Left hindlimb (tissue), 1 donor: Measurements from ENCODE around the gene CDK19.

Experiments
- DNase-seq: peaks from one replicate; pipeline ENCODE4 v3.0.0-alpha.2; 2018

CDK19 gene

GRCh38 chr6:110654096-110654820 lies 161.0 kb downstream of the CDK19 start:
- DNase-seq = no peak

GRCh38 chr6:110653381-110653780 lies 161.9 kb downstream of the CDK19 start:
- no peak for DNase-seq

GRCh38 chr6:110652520-110652919 lies 162.7 kb downstream of the CDK19 start:
- DNase-seq = no peak

DNA sequence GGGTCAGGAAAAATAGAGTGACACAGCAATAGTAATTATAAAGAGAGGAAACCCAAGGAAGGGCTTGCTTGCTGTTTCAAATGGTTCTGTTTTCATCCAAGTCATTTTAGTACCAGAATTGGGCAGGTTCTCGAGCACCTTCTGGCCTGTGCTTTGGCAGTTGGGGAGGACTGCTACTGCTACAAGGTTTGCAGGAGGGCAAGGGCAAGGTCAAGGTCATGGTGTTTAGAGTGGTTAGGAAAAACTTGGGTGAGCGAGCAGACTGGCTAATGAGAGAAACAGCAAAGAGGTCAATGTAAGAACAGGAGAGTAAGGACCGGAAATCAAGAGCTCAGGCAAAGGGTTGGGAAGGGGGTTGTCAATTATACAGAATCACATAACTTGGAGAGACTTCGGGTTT lies 164.5 kb downstream of the CDK19 start:
- no peak for DNase-seq

- no peak for DNase-seq
Observed at GRCh38 chr6:110649704-110650103, 165.6 kb downstream of the CDK19 start.

- DNase-seq = no peak
Observed at GRCh38 chr6:110646951-110647910, 168.0 kb downstream of the CDK19 start.

DNA sequence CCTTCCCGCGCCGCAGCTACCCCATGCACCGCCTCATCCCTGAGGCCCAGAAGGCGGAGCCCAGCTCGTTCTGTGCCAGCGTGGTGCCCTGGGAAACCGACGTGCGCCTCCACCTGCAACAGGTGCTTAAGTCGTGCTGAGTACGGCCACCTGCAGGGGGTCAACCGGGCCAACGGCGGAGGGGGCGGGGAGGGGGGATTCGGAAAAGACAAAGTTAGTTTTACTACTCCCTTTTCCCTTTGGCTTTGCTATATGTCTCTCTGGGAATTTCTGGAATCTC lies 168.9 kb downstream of the CDK19 start:
- DNase-seq = no peak

DNA sequence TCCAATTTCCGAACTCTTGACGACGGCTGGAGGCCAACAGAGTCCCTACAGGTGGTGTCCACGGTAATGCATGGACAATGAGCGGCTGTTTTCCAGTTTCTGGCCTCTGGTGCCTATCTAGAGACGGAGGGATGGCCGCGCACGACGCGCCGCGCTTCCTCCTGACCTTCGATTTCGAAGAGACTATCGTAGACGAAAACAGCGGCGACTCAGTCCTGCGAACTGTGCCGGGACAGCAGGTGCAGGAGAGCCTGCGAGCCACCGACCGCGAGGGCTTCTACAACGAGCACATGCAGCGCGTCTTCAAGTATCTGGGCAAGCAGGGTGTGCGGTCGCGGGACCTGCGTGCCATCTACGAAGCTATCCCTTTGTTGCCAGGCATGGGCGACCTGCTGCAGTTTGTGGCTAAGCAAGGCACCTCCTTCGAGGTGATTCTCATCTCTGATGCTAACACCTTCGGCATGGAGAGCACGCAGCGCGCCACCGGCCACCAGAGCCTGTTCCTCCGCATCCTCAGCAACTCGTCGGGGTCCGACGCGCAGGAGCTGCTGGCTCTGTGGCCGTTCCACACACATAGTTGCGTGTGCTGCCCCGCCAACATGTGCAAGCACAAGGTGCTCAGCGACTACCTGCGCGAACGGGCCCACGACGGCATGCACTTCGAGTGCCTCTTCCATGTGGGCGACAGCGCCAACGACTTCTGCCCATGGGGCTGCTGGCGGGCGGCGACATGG lies 169.4 kb downstream of the CDK19 start:
- DNase-seq = peak; percentile 23

GRCh38 chr6:110643175-110643574 lies 172.1 kb downstream of the CDK19 start:
- DNase-seq = no peak

- DNase-seq = no peak
Observed at GRCh38 chr6:110642711-110643110, 172.6 kb downstream of the CDK19 start.

GRCh38 chr6:110636781-110637180 lies 178.5 kb downstream of the CDK19 start:
- DNase-seq = no peak

- DNase-seq = no peak
Observed at GRCh38 chr6:110635096-110635495, 180.2 kb downstream of the CDK19 start.

GRCh38 chr6:110633731-110634213 lies 181.5 kb downstream of the CDK19 start:
- DNase-seq = no peak

DNA sequence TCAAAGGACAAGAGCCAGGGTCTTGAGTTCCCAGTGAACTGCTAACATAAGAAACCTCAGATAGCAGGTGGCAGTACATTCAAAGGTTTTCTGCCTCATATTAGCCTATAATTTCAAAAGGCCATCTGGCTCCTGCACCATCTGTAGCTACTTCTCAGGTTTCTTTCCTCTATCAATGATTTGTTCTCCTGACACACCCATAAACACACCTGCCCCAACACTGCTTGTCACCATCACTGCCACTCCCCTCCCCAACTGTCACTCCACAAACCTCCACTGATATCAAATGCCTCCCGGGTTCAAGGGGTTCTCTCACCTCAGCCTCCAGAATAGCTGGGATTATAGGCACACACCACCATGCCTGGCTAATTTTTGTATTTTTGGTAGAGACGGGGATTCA lies 186.1 kb downstream of the CDK19 start:
- no peak for DNase-seq

GRCh38 chr6:110628330-110628729 lies 186.9 kb downstream of the CDK19 start:
- no peak for DNase-seq

DNA sequence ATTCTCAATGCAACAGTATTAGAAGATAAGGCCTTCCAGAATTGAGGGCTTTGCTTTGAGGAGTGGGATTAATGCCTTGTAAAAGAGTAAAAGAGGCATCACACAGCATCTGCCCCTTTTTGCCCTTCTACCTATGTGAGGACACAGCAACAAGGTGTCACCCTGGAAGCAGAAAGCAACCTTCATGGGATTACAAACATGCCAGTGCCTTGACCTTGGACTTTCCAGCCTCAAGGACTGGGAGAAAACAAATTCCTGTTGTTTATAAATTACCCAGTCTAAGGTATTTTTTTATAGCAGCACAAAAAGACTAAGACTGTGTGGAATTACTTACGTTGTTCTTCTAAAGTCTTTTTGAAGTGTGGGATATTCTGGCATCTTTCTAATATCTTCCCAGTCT lies 188.8 kb downstream of the CDK19 start:
- DNase-seq = no peak

GRCh38 chr6:110625883-110626282 lies 189.4 kb downstream of the CDK19 start:
- DNase-seq = no peak

GRCh38 chr6:110622912-110623578 lies 192.2 kb downstream of the CDK19 start:
- no peak for DNase-seq

GRCh38 chr6:110621061-110621460 lies 194.2 kb downstream of the CDK19 start:
- no peak for DNase-seq

DNA sequence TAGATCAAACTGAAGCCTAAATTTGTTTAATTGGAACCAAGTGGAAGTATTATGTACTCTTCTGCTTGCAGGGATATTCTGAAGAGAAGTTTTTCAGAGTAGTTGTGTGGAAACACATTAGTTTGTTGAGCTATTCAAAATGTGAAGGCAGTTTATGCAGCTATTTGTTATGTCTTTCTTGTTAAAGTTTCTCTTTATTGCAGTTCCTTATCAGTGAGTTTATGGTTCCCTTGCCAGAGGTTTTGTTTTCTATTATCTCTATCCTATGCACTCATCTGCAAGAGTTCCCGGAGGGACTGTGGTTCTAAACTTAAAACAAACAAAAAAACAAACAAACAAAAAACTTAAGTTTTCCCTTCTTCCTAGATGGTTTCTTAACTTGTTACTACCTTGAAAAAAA lies 195.2 kb downstream of the CDK19 start:
- no peak for DNase-seq

GRCh38 chr6:110619275-110619908 lies 195.9 kb downstream of the CDK19 start:
- no peak for DNase-seq

DNA sequence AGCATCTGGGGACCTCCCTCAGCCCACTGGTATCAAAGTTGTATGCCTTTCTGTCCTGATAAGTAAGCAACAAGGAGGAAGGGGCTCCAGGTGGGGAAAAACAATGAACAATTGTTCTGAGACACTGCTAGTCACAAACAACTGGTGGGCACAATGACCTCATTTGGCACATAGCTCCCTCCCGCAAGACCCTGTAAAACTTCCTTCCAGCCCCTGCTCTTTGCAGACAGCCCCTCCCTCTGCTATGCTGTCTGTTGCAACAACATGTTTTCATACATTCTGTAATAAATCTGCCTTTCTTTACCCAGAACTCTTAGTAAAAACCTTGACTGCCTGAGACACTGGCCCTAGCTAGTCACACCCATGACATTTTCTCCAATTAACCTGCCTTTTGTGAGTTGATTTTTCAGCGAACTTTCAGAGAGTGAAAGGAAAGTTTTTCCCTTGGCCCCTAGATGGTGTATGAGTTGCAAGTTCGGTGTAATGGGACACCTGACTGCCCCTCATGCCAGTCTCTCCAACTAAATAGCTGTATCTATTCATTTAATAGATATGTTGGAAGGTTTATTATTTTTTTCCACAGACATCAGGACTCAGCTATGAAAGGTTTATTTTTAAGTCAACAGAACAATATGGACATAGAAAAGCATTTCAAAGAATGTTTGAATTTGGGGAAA lies 196.5 kb downstream of the CDK19 start:
- no peak for DNase-seq
